ENCODE data around the gene CASS4. TPM values are rescaled to one million over a fixed set of nuclear protein-coding genes. Genes with fewer than 3 reads are reported as not detected.

CASS4 gene

DNA sequence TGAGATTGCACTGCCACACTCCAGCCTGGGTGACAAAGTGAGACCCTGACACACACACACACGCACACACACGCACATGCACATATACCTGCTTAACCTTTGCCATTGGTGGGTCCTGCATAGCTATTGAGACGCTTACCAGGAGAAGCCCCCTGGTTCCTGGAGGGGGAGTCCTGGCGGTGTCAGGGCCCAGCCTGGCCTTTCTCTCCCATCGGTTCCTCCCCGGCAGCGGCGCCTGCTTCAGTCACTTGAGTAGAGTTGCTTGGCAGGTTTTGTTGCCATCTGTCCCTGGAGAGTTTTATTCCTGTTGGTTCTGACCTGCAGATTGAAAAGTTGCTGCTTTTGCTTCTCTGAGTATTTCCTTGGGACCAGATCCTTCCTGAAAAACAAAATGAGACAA, 91.9 kb downstream of the CASS4 start:
- Histone ChIP-seq H3K27ac (replicated peaks; ENCODE audit: low read length) (no peak overlapping the region), H2AK5ac (ENCODE audit: low read depth, low read length) (no peak overlapping the region), H2BK5ac (ENCODE audit: low read length) (no peak overlapping the region), H4K8ac (ENCODE audit: low read depth, low read length) (no peak overlapping the region), H3K14ac (ENCODE audit: low read length) (no peak overlapping the region), H3K4me3 (ENCODE audit: low read length in 2 of 2) (no peak overlapping the region), H3K36me3 (replicated peaks in 1 of 2; ENCODE audit: control insufficient read depth in 2 of 2, insufficient read depth in 2 of 2, low read length in 2 of 2) (peaks cover 0 to 5% of the 10 kb centered on the region in 2 donors), H4K91ac (ENCODE audit: low read depth, low read length, poor library complexity) (no peak overlapping the region), H2AFZ (ENCODE audit: low read length) (no peak overlapping the region), H2BK15ac (ENCODE audit: low read length) (no peak overlapping the region), H3K9ac (ENCODE audit: low read depth, low read length, poor library complexity) (no peak overlapping the region), H3K4ac (ENCODE audit: low read length) (no peak overlapping the region), H3K27me3 (ENCODE audit: control insufficient read depth in 3 of 3, insufficient read depth in 3 of 3, low read depth in 1 of 3, low read length in 3 of 3) (no peaks in the 10 kb centered on the region), H3K9me3 (replicated peaks in 1 of 2; ENCODE audit: control insufficient read depth in 2 of 2, insufficient read depth in 1 of 2, low read depth in 1 of 2, low read length in 2 of 2) (no peaks in the 10 kb centered on the region), H3K4me2 (ENCODE audit: insufficient read depth, low read length, poor library complexity, severe bottlenecking) (no peak overlapping the region), H2BK12ac (ENCODE audit: low read length) (no peak overlapping the region), H2BK120ac (ENCODE audit: low read depth, low read length) (no peak overlapping the region), H3K79me1 (ENCODE audit: low read depth, low read length) (no peaks in the 10 kb centered on the region), H3K23ac (ENCODE audit: low read depth, low read length, poor library complexity) (no peak overlapping the region), H3K18ac (ENCODE audit: low read length) (no peak overlapping the region), H3K4me1 (ENCODE audit: control insufficient read depth in 2 of 2, insufficient read depth in 1 of 2, low read depth in 1 of 2, low read length in 2 of 2) (no peaks in the 10 kb centered on the region)
- no peak for DNase-seq (ENCODE audit: low spot score)
- no CpG with 5 or more reads among the region's 8 CpGs for WGBS, 2 donors (ENCODE audit: extremely low coverage in 2 of 2, insufficient read length in 2 of 2, insufficient replicate concordance in 1 of 2)

DNA sequence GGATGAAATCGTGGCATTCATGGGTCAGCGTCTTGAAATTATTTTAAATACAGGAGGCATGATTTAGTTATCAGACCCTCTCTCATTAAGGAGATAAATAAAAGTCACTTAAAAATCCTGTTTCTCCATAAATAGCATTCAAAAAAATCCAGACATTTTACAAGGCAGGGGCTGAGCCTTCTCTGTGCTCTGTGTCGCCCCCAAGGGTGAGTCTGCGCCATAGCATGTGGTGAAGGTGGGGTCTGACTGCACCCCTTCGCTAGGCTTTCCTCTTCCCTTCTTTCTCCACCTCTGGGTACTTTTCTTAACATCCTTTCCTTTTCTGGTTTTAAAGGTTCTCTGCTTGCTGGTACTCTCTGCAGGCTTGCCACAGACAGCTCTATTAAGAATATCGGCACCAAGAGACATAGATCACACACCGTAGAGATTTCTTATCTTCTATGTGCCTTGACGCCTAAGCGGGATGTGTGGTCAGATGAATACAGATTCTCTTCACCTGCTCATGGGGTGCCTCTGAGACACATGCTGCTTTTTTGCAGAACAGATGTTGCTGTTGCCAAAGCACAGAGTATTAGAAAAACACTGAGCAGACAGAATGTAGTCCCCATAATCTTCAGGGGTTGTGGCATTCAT, 92.4 kb downstream of the CASS4 start:
- H4K8ac ChIP-seq (ENCODE audit: low read depth, low read length): no peak overlapping the region
- H3K79me1 ChIP-seq (ENCODE audit: low read depth, low read length): no peaks in the 10 kb centered on the region
- H2BK15ac ChIP-seq (ENCODE audit: low read length): no peak overlapping the region
- H3K4ac ChIP-seq (ENCODE audit: low read length): no peak overlapping the region
- H3K27ac ChIP-seq (replicated peaks; ENCODE audit: low read length): no peak overlapping the region
- H2BK120ac ChIP-seq (ENCODE audit: low read depth, low read length): no peak overlapping the region
- no peak overlapping the region for H2AK5ac ChIP-seq (ENCODE audit: low read depth, low read length)
- no peaks in the 10 kb centered on the region for H3K27me3 ChIP-seq (ENCODE audit: control insufficient read depth in 3 of 3, insufficient read depth in 3 of 3, low read depth in 1 of 3, low read length in 3 of 3)
- no peak overlapping the region for H3K4me3 ChIP-seq (ENCODE audit: low read length in 2 of 2)
- H2AFZ ChIP-seq (ENCODE audit: low read length): no peak overlapping the region
- no peak overlapping the region for H3K9ac ChIP-seq (ENCODE audit: low read depth, low read length, poor library complexity)
- no peak overlapping the region for H3K18ac ChIP-seq (ENCODE audit: low read length)
- DNase-seq (ENCODE audit: low spot score): no peak
- H3K36me3 ChIP-seq (replicated peaks in 1 of 2; ENCODE audit: control insufficient read depth in 2 of 2, insufficient read depth in 2 of 2, low read length in 2 of 2): peaks cover 0 to 5% of the 10 kb centered on the region in 2 donors
- no CpG with 5 or more reads among the region's 9 CpGs for WGBS, 2 donors (ENCODE audit: extremely low coverage in 2 of 2, insufficient read length in 2 of 2, insufficient replicate concordance in 1 of 2)
- H4K91ac ChIP-seq (ENCODE audit: low read depth, low read length, poor library complexity): no peak overlapping the region
- no peak overlapping the region for H2BK5ac ChIP-seq (ENCODE audit: low read length)
- H2BK12ac ChIP-seq (ENCODE audit: low read length): no peak overlapping the region
- H3K9me3 ChIP-seq (replicated peaks in 1 of 2; ENCODE audit: control insufficient read depth in 2 of 2, insufficient read depth in 1 of 2, low read depth in 1 of 2, low read length in 2 of 2): no peaks in the 10 kb centered on the region
- no peaks in the 10 kb centered on the region for H3K4me1 ChIP-seq (ENCODE audit: control insufficient read depth in 2 of 2, insufficient read depth in 1 of 2, low read depth in 1 of 2, low read length in 2 of 2)
- H3K23ac ChIP-seq (ENCODE audit: low read depth, low read length, poor library complexity): no peak overlapping the region
- H3K4me2 ChIP-seq (ENCODE audit: insufficient read depth, low read length, poor library complexity, severe bottlenecking): no peak overlapping the region
- no peak overlapping the region for H3K14ac ChIP-seq (ENCODE audit: low read length)

DNA sequence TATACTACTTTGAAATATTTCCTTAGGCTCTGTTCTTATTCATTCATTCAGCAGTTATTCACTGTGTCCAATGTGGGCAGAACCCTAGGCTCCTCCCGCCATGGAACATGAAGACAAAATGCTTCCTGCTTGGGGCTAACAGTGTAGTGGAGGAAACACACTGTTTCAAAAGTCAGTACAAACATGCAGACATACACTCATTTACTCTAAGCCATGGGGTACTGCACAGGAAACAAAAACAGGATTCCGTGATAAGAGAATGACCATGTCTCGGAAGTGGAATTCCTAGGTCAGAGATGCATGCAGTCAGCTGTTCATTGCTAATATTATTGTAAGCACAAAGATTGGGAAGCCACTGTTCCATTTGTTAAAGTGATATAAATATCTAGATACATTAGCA, 94.0 kb downstream of the CASS4 start:
- Histone ChIP-seq H4K91ac (ENCODE audit: low read depth, low read length, poor library complexity) (no peak overlapping the region), H3K79me1 (ENCODE audit: low read depth, low read length) (no peaks in the 10 kb centered on the region), H3K18ac (ENCODE audit: low read length) (no peak overlapping the region), H3K36me3 (replicated peaks in 1 of 2; ENCODE audit: control insufficient read depth in 2 of 2, insufficient read depth in 2 of 2, low read length in 2 of 2) (peaks cover 0 to 5% of the 10 kb centered on the region in 2 donors), H3K23ac (ENCODE audit: low read depth, low read length, poor library complexity) (no peak overlapping the region), H4K8ac (ENCODE audit: low read depth, low read length) (no peak overlapping the region), H2BK120ac (ENCODE audit: low read depth, low read length) (no peak overlapping the region), H2BK12ac (ENCODE audit: low read length) (no peak overlapping the region), H3K9ac (ENCODE audit: low read depth, low read length, poor library complexity) (no peak overlapping the region), H3K4me1 (ENCODE audit: control insufficient read depth in 2 of 2, insufficient read depth in 1 of 2, low read depth in 1 of 2, low read length in 2 of 2) (no peaks in the 10 kb centered on the region), H3K27ac (replicated peaks; ENCODE audit: low read length) (no peak overlapping the region), H3K4me2 (ENCODE audit: insufficient read depth, low read length, poor library complexity, severe bottlenecking) (no peak overlapping the region), H3K9me3 (replicated peaks in 1 of 2; ENCODE audit: control insufficient read depth in 2 of 2, insufficient read depth in 1 of 2, low read depth in 1 of 2, low read length in 2 of 2) (no peaks in the 10 kb centered on the region), H2AFZ (ENCODE audit: low read length) (no peak overlapping the region), H2BK15ac (ENCODE audit: low read length) (no peak overlapping the region), H2AK5ac (ENCODE audit: low read depth, low read length) (no peak overlapping the region), H3K4me3 (ENCODE audit: low read length in 2 of 2) (no peak overlapping the region), H3K27me3 (ENCODE audit: control insufficient read depth in 3 of 3, insufficient read depth in 3 of 3, low read depth in 1 of 3, low read length in 3 of 3) (no peaks in the 10 kb centered on the region), H2BK5ac (ENCODE audit: low read length) (no peak overlapping the region), H3K4ac (ENCODE audit: low read length) (no peak overlapping the region), H3K14ac (ENCODE audit: low read length) (no peak overlapping the region)
- no CpG with 5 or more reads among the region's 3 CpGs for WGBS, 2 donors (ENCODE audit: extremely low coverage in 2 of 2, insufficient read length in 2 of 2, insufficient replicate concordance in 1 of 2)
- DNase-seq (ENCODE audit: low spot score): no peak

Small RNAs within 50 kb of the gene (small RNA-seq; reads per million reads assigned to genes)
- gene RPL39P (ENCODE audit: insufficient read depth): not detected
